Measurements from ENCODE around the gene PIGW.
"Not testable (repeated sequence)": the region's sequence is repeated elsewhere in the genome, so short reads cannot be mapped to it uniquely, and the experiment has no call there.

- TF ChIP-seq CTCF, EP300 (IDR thresholded peaks at IDR 0.05): not testable (repeated sequence)
These were observed 26.3 kb upstream of the PIGW start for GRCh38 chr17:36508439-36508838.

Data from esophagus muscularis mucosa (tissue), 3 donors.